ENCODE data around the gene NAP1L4. TPM values are rescaled to one million over a fixed set of nuclear protein-coding genes. Genes with fewer than 3 reads are reported as not detected.

NAP1L4 gene
- total RNA-seq, 2 experiments from 2014 or later: 346 to 363 TPM

DNA sequence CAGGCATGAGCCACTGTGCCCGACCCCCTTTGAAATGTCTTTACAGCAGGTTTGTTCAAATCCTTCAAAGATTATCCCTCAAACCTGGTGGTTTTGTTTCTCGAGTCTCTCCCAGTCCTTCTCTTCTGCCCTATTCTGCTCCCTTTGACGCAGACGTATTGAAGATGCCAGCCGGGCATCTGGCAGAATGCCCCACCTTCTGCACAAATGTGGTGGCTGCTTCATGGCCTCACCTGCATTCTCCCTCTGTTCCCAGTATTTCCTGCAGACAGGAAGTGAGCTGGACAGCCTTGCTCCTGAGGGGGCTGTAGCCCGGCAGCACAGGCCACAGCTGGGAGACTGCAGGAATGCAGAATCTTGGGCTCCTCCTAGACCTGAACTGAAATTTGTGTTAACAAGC lies 4.8 kb upstream of the NAP1L4 start:
- ATAC-seq (ENCODE audit: low read depth) (no peak), DNase-seq (no peak)
- Mint-ChIP-seq H3K4me1 (peaks cover 2% of the 10 kb centered on the region), H3K27me3 (no peaks in the 10 kb centered on the region), H3K36me3 (peaks cover 18% of the 10 kb centered on the region), H3K4me3 (no peak overlapping the region), H3K27ac (no peak overlapping the region), H3K9me3 (no peaks in the 10 kb centered on the region)
- POLR2A ChIA-PET: interaction anchor here (1.0 to 2.2 kb wide), 4 partner anchors 10 to 26 kb away, joined by 4 to 11 read pairs (median 4); no protein-coding TSS in a partner anchor

DNA sequence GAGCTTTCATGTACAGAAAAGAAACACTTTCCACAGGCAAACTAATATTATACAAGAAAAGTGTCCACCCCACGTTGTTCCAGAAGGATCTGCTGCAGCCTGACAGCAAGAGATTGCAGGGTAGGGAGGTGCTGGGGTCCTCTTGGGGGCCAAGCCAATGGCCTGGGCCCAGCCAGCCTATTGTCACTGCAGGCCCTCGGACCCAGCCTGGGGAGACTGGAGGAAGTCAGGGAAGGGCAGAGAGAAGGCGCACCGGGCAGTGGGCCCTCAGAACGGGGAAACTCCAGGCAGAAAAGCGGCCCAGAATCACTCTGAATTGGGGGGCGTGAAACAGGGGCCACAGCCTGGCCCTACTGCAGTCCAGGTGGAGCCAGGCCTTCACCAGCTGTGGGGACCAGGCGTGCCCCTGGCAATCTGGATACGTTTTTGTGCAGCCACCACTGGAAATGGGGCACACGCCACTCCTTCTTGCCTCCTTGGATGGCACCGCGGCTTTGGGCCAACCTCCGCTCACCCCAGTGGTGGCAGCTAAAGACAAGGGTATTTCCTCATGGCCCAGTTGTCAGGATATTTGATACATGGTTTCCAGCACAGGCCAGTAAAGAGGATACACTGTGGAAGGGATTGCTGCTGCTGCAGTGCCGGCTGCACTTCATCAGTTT lies 3.9 kb upstream of the NAP1L4 start:
- H3K27ac Mint-ChIP-seq: no peak overlapping the region
- H3K27me3 Mint-ChIP-seq: no peaks in the 10 kb centered on the region
- no peaks in the 10 kb centered on the region for H3K9me3 Mint-ChIP-seq
- DNase-seq (no peak), ATAC-seq (ENCODE audit: low read depth) (no peak)
- POLR2A ChIA-PET: interaction anchor here (8.5 kb wide), 1 partner anchor 15 kb away, joined by 303 read pairs; no protein-coding TSS in a partner anchor
- peaks cover 13% of the 10 kb centered on the region for H3K36me3 Mint-ChIP-seq
- peaks cover 2% of the 10 kb centered on the region for H3K4me1 Mint-ChIP-seq
- no peak overlapping the region for H3K4me3 Mint-ChIP-seq

DNA sequence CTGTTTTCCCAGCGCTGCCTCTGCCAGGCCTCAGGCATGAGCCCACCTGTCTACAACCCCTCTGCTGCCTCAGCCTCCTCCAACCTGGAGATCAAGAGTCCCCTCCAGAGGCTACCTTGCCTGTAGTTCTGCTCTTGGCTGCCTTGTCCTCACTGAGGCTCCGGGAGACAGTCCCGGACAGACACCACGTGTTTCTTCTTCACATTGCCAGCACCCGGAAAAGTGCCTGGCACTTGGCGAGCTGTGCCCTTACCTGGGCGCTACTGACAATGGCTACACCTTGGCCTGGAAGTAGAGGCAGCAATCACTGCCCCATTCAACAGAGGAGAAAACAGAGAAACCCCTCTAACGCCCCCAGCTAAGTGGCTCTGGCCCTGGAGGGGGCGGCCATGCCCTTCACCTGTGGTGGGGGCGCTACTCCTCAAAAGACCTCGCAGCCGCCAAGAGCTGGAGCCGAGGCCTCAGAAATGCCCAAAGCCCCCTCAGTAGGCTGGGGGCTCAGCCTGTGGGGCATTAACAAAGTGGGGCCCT lies 3.0 kb upstream of the NAP1L4 start:
- POLR2A ChIA-PET: interaction anchor here (0.7 to 8.5 kb wide), 2 partner anchors 9 to 16 kb away, joined by 3 to 303 read pairs; no protein-coding TSS in a partner anchor
- ATAC-seq (ENCODE audit: low read depth) (no peak), DNase-seq (no peak)
- H3K36me3 Mint-ChIP-seq: peaks cover 11% of the 10 kb centered on the region
- H3K4me3 Mint-ChIP-seq: no peak overlapping the region
- H3K9me3 Mint-ChIP-seq: no peaks in the 10 kb centered on the region
- H3K27ac Mint-ChIP-seq: no peak overlapping the region
- no peaks in the 10 kb centered on the region for H3K27me3 Mint-ChIP-seq
- H3K4me1 Mint-ChIP-seq: peaks cover 3% of the 10 kb centered on the region

DNA sequence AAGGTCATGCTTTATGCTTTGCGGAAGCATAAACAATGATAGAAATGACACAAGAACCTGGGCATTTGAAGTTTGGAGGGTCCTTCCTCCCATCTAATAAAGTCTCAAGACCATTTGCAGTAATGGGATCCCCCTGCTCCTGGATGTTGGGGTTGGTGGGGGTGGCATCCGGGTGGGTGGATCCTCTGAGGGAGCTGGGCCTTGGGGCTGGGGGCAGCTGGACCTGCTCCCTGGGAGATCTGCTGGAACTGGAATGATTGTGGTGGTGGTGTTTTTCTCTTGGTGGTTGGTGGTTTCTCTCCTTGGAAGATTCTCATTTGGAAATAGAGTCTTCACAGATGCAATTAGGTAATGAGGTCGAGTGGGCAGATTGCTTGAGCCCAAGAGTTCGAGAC lies 2.2 kb upstream of the NAP1L4 start:
- Mint-ChIP-seq H3K9me3 (no peaks in the 10 kb centered on the region), H3K27ac (peak overlapping the region; percentile 70), H3K36me3 (peaks cover 14% of the 10 kb centered on the region), H3K4me3 (no peak overlapping the region), H3K4me1 (peaks cover 5% of the 10 kb centered on the region), H3K27me3 (no peaks in the 10 kb centered on the region)
- POLR2A ChIA-PET: interaction anchor here (0.7 to 8.5 kb wide), 2 partner anchors 9 to 17 kb away, joined by 3 to 303 read pairs; no protein-coding TSS in a partner anchor
- ATAC-seq (ENCODE audit: low read depth) (no peak), DNase-seq (no peak)

DNA sequence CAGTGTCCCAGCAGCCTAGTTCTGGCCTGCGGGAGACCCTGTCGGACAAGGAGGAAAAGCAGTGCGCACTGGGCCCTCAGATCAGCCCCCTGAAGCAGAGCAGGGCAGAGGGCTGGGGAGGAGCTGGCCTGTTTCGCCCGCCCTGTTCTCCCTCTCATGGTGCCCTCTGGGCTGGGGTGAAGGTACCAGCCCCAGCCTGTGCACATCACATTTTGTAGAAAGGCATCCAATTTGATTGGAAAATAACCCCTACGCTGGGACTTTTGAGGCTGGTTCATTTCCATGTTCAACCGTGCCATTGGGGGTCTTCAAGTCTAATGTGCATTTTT lies 832 bp upstream of the NAP1L4 start:
- POLR2A ChIA-PET: interaction anchor here (1.3 to 8.5 kb wide), 3 partner anchors 12 to 53 kb away, joined by 3 to 303 read pairs (median 5); no protein-coding TSS in a partner anchor

DNA sequence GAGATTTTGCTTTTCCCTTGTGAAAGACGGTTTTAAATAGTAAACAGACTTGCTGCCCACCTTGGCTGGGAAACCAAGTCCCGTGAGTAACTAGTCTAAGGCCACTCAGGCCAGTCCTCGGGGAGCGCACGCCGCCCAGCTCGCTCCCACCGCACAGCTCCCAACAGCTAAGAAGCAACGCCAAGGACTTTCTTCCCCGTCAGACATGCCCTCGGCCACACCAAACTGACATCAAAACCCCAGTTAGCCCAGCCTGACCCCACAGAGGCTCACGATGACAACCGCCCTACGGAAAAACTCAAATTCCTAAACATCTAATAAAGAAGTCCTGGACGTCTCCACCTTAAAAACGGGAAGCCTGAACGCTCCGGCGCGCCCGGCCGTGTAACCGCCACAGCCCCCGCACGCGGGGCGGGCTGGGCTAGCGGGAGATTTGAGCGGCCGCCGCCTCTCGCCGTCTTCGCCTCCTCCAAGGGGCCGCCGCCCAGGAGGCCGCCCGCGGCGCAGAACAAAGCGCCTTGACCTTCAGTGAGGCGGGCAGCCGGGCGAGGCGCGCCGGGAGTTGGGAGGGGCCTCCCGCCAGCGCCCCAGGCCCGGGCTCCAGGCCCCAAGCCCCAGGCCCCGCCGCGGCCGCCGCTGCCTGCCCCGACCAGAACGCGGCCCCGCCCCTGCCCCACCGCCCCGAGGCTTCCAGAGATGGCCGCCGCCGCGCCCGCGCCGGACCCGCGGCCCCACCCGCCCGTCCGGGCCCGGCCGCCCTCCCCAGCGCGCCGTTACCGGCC lies 486 bp downstream of the NAP1L4 start:
- POLR2A ChIA-PET: interaction anchor here (0.8 to 8.5 kb wide), 17 partner anchors 8 to 863 kb away, joined by 3 to 303 read pairs (median 5); partner anchors contain the start of genes CARS1 and STIM1
- ATAC-seq (ENCODE audit: low read depth) (peak; percentile 43), DNase-seq (no peak)
- Mint-ChIP-seq H3K4me1 (peaks cover 15% of the 10 kb centered on the region), H3K9me3 (no peaks in the 10 kb centered on the region), H3K4me3 (peak overlapping the region; percentile 96), H3K27me3 (no peaks in the 10 kb centered on the region), H3K27ac (peak overlapping the region; percentile 98), H3K36me3 (peaks cover 22% of the 10 kb centered on the region)

More for the DNA sequence above, 832 bp upstream of the NAP1L4 start:
- ATAC-seq (ENCODE audit: low read depth) (no peak), DNase-seq (no peak)
- Mint-ChIP-seq H3K4me3 (peak overlapping the region; percentile 95), H3K36me3 (peaks cover 19% of the 10 kb centered on the region), H3K9me3 (no peaks in the 10 kb centered on the region), H3K27ac (peak overlapping the region; percentile 95), H3K4me1 (peaks cover 8% of the 10 kb centered on the region), H3K27me3 (no peaks in the 10 kb centered on the region)

DNA sequence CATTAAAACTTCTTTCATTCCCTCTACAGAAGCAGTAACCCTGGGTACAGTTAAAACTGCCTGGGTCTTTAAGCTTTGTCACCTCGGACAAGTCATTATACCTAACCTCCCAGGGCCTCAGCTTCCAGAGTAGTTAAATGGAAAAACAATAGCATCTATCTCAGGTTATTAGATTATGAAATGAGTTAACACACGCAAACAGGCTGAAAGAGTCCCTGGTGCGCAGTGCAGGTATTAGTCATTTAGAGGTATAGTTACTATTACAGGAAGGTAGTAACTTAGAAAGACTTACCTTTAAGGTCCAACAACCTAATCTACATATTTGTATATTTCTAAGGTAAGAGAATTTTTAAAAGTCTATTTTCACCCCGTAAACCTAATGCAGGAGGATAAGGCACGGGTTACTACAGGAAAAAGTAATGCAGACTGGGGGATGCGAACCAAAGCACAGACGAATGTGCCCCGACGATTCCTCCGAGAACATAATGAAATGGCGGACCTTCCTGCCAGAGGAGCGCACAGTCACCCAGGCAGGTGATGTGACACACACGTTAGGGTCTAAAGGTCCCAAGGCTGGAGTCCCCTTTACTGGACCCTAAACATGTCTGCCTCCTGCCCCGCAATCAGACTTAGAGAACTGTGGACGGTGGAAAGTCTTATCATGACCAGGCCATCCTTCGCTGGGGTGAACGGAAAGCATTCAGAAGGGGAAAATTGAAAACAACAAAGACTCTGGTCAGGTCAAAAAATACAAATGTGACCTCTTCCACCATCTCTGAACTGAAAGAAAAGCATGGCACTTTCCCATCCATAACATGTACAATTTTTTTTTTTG lies 1.3 kb downstream of the NAP1L4 start:
- POLR2A ChIA-PET: interaction anchor here (1.4 to 8.5 kb wide), 6 partner anchors 10 to 1140 kb away, joined by 3 to 303 read pairs (median 10); partner anchors contain the start of gene CARS1
- H3K4me3 Mint-ChIP-seq: peak overlapping the region; percentile 96
- H3K9me3 Mint-ChIP-seq: no peaks in the 10 kb centered on the region
- no peaks in the 10 kb centered on the region for H3K27me3 Mint-ChIP-seq
- DNase-seq (peak; percentile 58), ATAC-seq (ENCODE audit: low read depth) (no peak)
- peak overlapping the region; percentile 98 for H3K27ac Mint-ChIP-seq
- peaks cover 22% of the 10 kb centered on the region for H3K36me3 Mint-ChIP-seq
- peaks cover 15% of the 10 kb centered on the region for H3K4me1 Mint-ChIP-seq

DNA sequence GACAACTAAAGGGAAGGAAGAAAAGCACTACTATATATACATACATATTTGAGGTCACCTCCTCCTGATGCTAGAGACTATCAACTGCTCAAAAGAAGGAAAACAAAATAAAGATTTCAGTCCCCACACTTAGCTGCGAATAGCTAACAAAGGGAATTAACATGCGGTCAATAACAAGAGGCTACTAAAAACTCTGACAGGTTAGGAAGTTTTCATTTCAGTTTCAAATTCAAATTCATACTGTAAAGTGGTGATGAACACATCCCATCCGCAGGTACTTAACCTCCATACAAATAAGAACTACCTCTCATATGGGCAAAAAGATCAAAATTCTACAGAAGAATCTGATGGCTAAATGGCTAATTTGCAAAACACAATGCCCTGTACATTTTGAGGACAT lies 2.6 kb downstream of the NAP1L4 start:
- POLR2A ChIA-PET: interaction anchor here (1.1 to 8.5 kb wide), 6 partner anchors 8 to 1139 kb away, joined by 3 to 303 read pairs (median 8); partner anchors contain the start of gene CARS1
- no peak for DNase-seq
- H3K9me3 Mint-ChIP-seq: no peaks in the 10 kb centered on the region
- H3K4me3 Mint-ChIP-seq: peak overlapping the region; percentile 96
- H3K27ac Mint-ChIP-seq: peak overlapping the region; percentile 98
- ATAC-seq (ENCODE audit: low read depth): no peak
- peaks cover 25% of the 10 kb centered on the region for H3K36me3 Mint-ChIP-seq
- H3K4me1 Mint-ChIP-seq: peaks cover 21% of the 10 kb centered on the region
- H3K27me3 Mint-ChIP-seq: no peaks in the 10 kb centered on the region

DNA sequence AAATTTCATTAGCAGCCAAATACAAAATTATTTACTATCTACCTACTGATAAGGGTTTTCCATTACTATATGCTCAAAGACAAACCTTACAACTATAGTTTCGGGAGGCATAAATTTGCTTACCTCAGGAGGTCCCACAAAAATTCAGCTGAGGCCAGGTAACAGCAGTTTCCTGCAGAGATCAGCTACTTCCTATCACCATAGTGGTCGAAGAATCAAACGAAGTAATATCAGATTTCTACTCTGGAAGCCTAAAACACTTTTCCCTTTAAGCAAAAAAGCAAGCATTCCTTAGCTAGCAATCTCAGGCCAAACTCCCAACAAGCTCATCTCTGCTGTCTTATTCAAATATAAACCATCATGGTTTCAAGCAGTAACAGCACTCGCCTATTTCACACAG lies 3.1 kb downstream of the NAP1L4 start:
- peaks cover 28% of the 10 kb centered on the region for H3K36me3 Mint-ChIP-seq
- DNase-seq: no peak
- no peak for ATAC-seq (ENCODE audit: low read depth)
- peak overlapping the region; percentile 96 for H3K4me3 Mint-ChIP-seq
- no peaks in the 10 kb centered on the region for H3K9me3 Mint-ChIP-seq
- POLR2A ChIA-PET: interaction anchor here (0.7 to 8.5 kb wide), 7 partner anchors 8 to 1138 kb away, joined by 3 to 303 read pairs (median 6); partner anchors contain the start of gene CARS1
- no peaks in the 10 kb centered on the region for H3K27me3 Mint-ChIP-seq
- peaks cover 23% of the 10 kb centered on the region for H3K4me1 Mint-ChIP-seq
- H3K27ac Mint-ChIP-seq: peak overlapping the region; percentile 98

DNA sequence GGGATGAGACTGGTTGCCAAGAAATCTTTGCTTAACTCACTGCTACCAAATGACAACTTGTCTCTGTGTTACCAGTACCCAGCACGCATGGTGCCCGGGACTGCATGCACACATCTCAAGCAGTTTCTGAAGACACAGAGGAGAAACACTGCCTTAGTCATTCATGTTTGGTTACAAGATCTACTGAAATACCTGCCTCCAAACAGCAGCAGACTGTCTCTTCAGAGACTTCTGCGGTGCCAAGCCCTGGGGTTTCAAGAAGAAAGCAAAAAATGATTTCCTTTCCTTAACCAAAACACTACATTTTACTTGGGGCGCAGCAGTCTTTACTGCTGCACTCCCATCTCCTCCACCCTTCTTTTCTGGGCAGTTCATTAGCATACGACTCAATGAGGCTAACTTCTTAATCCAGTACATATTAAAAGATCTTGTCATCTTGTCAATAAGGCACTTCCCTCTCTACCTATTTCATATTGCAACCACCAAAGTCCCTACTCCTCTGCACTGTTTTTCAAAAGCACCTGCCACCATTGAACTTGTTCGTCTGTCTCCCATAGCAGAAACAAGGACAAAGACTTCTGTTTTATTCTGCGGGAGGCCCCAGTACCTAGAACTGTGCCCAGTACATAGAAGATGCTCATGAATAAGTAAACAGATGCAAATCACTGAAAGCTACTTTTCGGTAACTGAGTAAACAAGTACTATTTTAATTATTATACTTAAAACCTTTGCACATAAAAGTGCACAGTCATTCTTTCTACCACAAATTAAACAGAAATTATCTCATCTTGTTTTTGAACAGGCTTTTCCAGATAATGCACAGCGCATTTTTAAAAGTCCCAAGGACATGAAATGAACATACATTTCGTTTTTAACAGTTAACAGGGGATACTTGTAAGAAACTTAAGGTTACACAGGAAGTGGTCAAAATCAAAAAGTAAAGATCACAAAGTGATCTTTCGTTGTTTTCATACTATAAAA lies 4.0 kb downstream of the NAP1L4 start:
- Mint-ChIP-seq H3K4me1 (peaks cover 30% of the 10 kb centered on the region), H3K9me3 (no peaks in the 10 kb centered on the region), H3K27me3 (no peaks in the 10 kb centered on the region), H3K27ac (peak overlapping the region; percentile 98), H3K4me3 (peak overlapping the region; percentile 96), H3K36me3 (peaks cover 34% of the 10 kb centered on the region)
- ATAC-seq (ENCODE audit: low read depth): peak; percentile 14
- POLR2A ChIA-PET: interaction anchor here (0.7 to 8.5 kb wide), 5 partner anchors 12 to 96 kb away, joined by 3 to 303 read pairs (median 6); partner anchors contain the start of gene CARS1
- DNase-seq: no peak

DNA sequence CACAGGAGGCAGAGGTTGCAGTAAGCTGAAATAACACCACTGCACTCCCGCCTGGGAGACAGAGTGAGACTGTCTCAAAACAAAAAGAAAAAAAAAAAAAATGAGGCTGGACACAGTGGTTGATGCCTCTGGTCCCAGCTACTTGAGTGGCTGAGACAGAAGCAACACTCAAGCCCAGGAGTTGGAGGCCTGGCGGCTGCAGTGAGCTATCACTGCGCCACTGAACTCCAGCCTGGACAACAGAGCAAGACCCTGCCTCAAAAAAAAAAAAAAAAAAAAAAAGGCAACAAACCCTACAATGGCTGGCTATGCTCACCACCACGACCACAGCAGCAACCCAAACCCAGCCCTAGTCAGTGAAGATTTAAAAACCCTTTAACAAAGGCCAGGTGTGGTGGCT lies 8.2 kb downstream of the NAP1L4 start:
- POLR2A ChIA-PET: interaction anchor here (0.7 kb wide), 2 partner anchors 8 to 10 kb away, joined by 4 to 5 read pairs; partner anchors contain the start of gene NAP1L4
- no peak overlapping the region for H3K27ac Mint-ChIP-seq
- peaks cover 43% of the 10 kb centered on the region for H3K4me1 Mint-ChIP-seq
- H3K4me3 Mint-ChIP-seq: peak overlapping the region; percentile 14
- H3K9me3 Mint-ChIP-seq: no peaks in the 10 kb centered on the region
- no peak for DNase-seq
- no peaks in the 10 kb centered on the region for H3K27me3 Mint-ChIP-seq
- ATAC-seq (ENCODE audit: low read depth): no peak
- H3K36me3 Mint-ChIP-seq: peaks cover 27% of the 10 kb centered on the region

Measured in activated naive CD8-positive, alpha-beta T cell treated with anti-CD3 and anti-CD28 coated beads, Interleukin-2, amount 10 ng/mL, durations not matched to agents 7 days and 5 days (primary cell).